HG02759 (cell line): ENCODE data around the gene TLX2.

Experiments used
- ATAC-seq: cut with Tn5 transposase; IDR thresholded peaks from one replicate; pipeline ENCODE4 v1.9.1; 2021; ENCODE audit warnings: mild to moderate bottlenecking, moderate library complexity; ENCODE audit not compliant: unreplicated experiment

TLX2 gene

DNA sequence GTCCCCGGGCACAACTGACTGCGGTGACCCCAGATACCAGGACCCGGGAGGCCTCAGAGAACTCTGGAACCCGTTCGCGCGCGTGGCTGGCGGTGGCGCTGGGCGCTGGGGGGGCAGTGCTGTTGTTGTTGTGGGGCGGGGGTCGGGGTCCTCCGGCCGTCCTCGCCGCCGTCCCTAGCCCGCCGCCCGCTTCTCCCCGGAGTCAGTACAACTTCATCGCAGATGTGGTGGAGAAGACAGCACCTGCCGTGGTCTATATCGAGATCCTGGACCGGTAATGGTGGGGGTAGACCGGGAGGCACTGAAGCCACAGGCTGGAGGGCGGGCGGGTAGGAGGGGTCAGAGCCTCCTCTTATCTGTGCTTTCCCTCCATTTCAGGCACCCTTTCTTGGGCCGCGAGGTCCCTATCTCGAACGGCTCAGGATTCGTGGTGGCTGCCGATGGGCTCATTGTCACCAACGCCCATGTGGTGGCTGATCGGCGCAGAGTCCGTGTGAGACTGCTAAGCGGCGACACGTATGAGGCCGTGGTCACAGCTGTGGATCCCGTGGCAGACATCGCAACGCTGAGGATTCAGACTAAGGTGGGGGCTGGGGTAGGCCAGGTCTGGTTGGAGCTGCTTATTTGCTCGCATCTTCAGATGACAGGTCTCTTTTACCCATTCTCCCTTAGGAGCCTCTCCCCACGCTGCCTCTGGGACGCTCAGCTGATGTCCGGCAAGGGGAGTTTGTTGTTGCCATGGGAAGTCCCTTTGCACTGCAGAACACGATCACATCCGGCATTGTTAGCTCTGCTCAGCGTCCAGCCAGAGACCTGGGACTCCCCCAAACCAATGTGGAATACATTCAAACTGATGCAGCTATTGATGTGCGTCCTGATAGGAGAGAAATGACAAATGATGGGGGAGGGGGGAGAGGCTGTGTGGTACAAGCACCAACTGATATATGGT, 16.3 kb downstream of the TLX2 start:
- peak; percentile 27 for ATAC-seq

DNA sequence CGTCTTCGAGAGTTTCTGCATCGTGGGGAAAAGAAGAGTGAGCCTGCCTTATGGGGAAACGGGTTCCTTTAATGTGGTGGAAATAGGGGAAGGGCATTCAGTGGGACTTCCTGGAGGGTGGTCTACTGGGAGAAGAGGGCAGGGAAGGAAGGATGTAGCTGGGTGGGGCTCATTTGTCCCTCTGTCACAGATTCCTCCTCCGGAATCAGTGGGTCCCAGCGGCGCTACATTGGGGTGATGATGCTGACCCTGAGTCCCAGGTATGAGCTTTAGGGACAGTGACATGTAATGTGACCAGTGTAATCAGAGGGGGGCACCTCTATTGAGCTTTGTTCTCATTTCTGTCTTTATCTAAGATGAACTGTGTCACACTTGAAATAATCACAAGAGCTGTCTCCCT, 17.4 kb downstream of the TLX2 start:
- ATAC-seq = no peak

DNA sequence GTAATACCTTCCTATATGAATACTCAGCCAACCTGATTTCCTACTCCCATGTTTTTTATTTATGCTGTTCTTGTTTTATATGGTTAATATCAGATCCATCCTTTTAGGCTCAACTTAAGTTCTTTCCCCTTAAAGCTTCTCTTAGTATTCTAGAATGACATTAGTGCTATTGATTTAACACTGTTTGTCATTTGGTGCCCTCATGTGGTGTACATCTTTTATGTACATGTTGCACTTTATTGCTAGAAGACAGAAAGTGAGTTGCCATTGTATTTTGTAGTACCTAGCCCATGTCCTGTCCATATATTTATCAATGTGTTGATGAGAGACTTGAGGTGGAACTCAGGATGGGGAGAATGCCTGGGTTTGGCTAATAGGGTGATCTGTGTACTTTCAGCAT, 18.0 kb downstream of the TLX2 start:
- ATAC-seq = no peak

DNA sequence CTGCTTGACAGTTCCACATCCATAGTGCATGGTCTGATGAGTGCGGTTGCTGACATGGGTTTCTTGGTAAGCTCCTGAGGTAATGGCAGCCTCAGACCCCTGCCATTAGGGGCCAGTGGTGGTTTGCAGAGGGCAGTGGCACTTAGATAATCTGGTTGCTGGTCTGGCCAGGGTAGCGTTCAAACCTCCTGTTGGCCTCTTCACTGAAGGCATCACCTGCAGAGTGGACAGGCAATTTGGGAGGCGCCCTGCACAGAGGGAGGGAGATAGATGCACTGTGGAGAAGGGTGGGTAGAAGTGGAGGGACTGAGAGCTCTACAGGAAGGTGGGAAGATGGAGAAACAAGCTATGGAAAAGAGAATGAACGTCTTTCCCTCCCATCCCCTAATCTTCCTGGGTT, 19.2 kb downstream of the TLX2 start:
- ATAC-seq = no peak

DNA sequence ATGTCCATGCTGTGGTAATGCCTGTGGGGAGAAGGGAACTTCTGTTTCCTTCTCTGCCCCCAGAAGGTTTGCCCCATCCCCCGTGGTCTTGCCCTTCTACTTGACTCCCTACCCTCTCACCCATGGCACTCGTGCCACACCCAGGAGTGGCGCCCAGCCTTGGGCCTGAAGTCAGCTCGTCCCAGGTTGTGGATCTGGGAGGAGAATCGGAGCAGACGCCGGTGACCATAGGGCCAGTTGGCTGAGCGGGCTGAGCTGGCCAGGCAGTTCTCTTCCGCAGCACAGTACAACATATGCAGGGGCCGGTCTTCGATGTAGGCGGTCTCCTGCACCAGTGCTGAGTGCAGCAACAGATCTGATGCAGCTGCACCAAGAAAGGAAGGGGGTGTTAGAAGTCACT, 20.2 kb downstream of the TLX2 start:
- ATAC-seq = no peak

DNA sequence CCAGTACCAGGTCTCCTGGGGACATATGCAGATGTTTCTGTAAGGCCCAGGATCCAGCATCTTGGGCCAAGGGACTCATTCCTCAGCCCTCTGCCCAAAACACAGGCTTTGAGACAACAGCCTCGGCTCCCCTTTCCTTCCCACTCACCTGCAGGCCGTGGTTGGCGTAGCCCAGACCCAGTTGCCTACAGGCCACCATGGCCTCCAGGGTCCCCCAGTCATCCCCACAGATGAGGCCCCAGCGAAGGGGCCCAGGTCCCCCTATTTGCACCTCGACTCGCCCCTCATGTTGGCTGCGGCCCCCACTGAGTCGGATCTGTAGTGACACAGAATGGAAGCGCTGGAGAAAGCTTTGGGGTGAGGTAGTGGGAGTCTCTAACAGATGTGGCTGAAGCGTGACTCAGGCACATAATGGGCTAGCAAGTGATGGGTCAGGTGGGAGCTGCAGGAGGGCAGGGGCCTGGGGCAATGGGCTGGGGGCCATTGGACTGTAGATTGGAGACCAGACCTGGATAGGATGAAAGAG, 21.3 kb downstream of the TLX2 start:
- no peak for ATAC-seq

DNA sequence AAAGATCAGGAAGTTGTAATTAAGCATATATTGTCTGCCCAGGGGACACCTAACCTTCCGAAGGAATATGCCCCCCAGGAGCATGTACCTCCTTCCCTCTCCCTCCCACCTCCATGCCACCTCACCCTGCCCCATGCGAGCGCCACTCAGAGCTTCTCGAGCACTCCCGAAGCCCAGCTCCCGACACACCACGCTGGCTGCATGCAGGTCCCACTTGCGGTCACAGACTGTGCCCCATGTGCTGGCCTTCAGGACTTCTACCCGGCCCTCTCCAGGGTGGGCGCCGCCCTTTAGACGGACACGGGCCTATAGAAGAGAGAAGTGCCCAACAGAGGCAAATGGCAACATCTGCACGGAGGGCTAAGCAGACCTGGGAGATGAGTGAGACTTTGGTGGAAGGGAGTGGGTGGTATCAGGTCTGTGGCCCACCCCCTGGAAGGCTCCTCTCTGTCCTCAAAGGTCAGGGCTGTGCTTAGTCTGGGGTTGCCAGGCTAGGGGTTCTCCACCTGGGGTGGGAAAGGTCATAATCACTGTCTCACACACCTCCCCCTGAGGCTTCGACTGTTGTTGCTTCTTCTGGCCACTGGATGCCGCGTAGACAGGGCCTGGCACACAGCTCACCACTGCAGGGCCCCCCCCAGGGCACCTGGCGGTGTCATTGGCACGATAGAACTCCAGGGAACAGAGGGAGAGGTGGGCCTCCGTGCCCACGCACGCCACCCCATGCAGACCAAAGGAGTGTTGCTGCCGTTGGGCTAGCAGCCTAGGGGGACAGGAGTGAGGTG, 22.1 kb downstream of the TLX2 start:
- ATAC-seq = no peak

DNA sequence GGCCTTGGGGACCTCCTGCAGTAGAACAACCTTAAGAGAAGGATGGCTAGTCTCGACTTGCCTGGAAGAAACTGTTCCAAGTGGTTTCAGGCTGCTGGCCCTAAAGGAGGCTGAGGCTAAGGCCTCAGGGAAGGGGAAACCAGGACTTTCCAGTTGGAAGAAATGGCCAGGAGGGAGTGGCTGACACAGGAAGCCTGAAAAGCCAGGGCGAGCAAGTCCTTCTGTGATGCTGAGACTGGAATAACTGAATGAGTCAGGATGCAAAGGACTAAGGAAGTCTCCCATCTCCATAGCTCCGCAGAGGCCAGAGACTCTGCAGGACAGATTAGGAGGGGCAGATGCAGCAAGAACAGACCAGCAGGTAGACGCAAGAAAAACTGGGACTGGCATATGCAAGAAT, 22.9 kb downstream of the TLX2 start:
- ATAC-seq = no peak

DNA sequence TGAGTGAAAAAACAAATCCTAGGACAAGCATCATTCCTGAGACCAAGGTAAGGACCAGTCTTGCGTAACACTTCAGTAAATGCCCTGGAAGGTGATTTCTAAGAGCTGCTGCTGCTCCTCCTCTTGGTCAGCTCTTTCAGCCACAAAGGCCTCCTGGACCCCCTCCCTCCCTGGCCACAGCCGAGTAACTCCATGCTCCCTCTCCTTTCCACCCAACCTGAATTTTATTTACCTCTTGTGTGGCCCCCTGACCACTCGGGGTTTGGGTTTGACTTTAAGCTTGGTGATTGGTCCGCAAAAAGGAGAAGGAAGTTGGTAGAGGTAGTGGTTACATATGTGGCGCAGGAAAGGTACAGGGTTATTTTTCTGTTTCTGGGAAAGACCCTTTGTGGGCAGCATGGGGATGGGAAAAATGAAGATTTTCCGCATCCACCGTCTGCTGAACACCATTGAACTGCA, 24.7 kb downstream of the TLX2 start:
- ATAC-seq = peak; percentile 51

DNA sequence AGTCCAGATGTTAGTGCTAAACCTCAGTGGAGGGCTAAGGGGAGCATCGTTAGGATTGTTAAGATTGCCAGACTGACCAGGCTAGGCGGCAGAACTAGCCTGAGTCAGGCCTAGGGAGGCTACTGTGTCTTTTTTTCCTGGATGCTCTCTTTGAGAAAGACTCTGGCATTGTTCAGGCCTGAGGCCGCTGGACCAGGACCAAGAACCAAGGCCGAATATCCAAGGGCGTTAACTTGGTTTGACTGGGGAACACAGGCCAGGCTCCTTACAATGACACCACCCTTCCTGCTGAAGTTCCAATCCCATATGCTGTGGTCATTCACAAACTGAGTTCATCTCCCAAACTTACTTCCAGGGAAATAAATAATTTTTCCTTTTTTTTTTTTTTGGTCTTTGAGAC, 26.0 kb downstream of the TLX2 start:
- ATAC-seq = no peak

DNA sequence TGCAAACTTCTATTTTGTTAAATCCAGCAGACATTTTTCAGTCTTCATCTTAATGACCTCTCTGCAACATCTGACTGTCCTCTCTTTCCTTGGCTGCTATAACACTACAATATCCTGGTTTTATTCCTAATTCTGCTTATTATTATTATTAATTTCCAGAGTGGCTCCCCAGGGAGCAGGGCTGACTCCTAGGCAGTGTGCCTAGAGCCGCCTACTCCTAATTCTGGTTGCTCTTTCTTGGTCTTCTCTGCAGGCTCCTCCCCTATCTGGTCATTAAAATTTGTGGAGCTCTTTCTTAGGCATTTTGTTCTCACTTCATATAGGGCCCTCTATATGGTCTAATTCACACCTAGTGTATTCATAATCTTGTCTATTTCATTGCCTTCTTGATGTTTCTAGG, 28.7 kb downstream of the TLX2 start:
- no peak for ATAC-seq

DNA sequence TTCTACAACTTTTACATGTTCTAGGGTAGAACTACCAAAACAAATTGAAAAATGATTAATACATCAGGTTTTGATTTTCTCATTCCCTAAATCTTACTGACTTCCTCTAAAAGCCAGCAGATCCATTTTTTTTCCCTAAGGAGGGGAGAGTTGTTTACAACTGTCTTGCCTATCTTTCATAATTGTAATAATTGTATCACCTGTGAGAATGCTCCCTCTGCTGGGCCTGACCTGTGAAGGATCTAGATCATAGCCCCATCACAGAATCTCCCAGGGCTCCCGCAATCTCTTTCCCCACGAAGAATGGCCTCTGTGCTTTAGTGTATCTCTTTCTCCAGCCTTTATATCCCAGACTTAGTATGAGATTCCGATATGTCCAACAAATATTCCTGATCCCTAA, 30.4 kb downstream of the TLX2 start:
- ATAC-seq = no peak

DNA sequence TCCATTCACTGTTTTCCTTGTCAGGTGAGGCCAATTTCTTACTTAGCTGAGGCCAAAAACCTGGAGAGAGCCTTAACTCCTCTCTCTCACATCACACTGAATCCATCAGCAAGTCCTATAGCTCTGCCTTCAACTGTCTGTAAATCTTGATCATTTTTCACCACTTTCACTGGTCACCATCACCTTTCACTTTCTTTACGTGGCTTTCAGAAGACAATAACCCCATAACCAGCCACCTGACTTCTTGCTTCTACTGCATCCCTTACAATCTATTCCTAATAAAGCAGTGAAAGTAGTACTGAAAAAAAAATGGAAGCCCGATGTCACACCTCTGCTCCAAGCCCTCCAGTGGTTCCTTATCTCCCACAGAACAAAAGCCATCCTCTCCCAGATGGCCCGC, 31.8 kb downstream of the TLX2 start:
- ATAC-seq = no peak

DNA sequence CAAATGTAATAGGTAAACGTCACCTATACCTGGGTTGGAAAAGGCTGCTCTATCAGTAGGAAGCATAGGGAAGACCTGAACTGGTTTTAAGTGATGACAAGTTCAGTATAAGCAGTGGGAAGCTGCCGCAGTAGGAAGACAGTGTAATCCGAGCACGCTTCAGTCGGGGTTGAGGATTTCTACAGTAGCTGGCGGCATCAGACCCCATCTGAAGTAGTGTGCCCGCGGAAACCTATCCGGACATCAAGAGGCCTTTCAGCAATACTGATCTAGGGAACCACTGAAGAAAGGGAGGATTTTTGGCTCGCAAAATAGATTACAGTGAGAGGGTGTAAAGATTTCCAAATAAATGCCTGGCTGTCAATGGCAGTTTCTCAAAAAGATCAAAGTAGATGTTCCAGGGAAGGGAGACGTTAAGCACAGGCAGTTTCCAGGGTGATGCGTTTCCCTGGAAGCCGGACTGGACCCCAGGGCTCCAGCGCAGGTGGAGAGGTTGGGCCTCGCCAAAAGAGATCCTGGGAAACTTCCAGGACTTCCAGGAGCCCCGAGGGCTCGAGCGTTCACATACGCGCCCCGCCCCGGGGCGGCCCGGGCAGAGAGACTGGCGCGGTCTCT, 34.1 kb downstream of the TLX2 start:
- ATAC-seq = no peak

DNA sequence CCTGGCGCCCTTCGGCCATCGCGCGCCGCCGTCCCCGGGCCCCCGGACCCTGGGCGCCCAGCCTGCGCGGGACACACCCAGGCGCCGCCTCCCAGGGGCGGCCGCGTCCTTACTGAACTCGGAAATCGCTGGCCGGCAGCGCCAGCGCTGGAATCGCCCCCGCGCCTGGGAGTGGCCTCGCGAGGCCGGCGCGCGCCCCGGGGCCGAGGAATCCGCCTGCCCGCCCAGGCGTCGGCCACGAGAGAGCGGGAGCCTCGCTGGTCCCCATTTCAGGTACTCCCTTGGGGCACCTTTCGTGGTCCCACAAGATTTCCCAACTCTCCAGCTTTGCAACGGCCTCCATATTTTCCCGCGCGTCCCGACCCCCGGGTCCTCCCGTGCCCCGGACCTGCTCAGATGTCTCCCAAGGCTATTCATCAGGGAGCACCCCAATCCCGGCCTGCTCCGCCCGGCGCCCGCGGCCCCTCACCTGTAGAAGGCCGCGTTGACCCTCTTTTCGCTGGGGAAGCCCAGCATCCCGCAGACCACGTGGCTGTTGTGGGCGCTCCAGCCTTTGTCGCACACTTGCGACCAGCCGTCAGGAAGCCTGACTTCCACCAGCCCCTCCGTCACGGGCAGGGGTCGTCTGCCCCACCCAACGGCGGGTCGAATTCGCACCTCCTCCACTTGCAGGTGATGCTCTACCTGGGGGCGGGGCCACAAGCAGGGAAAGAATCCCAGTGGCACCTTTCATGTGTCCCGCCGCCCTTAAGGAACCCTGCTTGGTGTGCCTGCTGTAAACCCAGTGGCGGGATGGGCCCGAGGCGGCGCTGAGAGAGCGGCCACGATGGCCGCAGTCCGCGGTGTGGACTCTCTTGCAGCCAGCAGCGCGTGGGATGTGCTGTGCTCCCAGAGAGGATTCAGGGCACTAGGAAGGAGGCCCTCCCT, 34.9 kb downstream of the TLX2 start:
- peak; percentile 44 for ATAC-seq

DNA sequence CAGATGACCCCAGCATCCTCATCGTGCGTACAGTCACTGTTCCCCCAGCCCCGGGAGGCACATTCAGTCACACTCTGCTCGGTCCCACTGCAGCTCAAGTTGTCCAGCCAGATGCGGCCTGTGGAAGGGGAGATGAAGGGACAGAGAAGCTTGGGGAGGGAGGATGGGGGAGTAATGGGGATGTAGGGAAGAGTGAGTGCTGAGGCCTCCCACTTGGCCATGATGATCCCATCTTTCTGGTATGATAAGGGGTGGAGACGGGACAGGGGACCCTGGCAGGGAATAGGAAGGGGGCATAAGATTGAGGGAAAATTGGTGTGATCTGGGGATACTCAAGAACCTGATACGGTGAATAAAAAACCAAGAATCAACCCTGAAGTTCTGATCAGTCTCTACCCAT, 36.0 kb downstream of the TLX2 start:
- ATAC-seq = no peak

DNA sequence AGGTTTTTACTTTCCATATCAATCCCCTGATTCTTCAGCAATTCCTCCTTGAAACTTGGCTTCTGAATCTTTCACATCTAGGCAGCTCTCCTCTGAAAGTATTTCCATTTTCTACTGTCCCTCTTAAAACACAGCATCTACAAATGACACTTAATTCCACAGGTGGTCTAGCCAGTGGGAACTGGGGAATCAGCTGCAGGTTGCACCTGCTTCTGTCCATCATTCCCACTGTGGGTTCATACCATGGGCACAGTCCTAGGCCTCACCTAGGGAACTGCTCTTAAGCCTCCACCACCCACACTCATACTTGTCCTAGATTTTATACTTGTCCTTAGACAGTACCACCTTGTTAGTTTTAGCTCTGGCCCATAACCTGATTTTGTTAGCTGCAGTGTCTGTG, 37.3 kb downstream of the TLX2 start:
- ATAC-seq = no peak

DNA sequence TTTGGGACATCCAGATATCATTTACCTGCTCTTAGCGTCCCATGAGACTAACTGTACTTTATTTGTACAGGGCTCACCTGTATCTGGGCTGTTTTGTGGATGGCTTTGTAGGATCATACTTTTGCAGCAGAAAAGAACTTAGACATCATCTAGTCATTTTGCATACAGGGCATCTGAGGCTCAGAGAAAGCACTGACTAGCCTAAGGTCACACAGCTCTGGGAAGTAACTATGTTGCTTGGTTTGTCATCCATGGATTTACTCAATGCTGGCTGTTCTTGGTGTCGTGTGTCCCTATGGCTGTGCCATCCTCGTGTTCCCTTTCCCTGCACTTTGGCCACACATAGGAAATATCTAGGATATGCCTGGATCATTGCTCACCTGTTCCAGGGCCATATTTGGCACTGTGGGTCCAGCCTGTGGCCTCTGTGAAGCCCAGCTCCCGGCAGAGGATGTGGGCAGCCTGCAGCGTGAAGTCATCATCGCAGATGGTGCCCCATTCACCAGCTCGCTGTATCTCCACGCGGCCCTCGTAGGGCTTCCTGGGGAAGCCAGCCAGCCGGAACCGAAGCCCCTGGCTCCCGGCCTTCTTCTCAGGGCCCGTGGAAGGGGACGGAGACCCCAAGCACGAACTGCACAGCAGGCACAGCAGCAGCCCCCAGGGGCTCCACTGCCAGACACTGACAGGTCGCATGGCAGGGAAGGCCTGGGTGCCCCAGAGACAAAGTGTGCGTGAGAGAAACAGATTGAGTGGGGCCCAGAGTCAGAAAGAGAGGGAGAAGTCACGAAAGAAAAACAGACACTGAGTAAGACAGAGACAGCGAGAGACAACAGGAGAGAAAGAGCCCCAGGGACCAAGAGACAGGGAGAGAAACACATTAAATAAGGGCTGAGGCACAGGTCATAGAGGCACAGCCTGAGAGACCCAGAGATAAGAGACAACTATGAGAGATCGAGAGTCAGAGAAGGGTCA, 38.0 kb downstream of the TLX2 start:
- no peak for ATAC-seq
